ENCODE results near the gene SH2D3C.

GRCh38 chr9:127714020-127714750 lies 64.3 kb downstream of the SH2D3C start:
- TF ChIP-seq CTCF (IDR thresholded peaks at IDR 0.05) (no peak), EP300 (IDR thresholded peaks at IDR 0.05) (no peak), POLR2AphosphoS5 (IDR thresholded peaks at IDR 0.05) (no peak)

Data from sigmoid colon (tissue), 4 donors.